DMS153 (cell line): ENCODE data around the gene NBL1.

Experiments used
- DNase-seq: peaks from one replicate; lab custom pipeline; 2025; lab: John Stamatoyannopoulos, UW

The NBL1 gene

GRCh38 chr1:19703280-19703679 lies 59.2 kb downstream of the NBL1 start:
- DNase-seq = no peak

- DNase-seq = peak; percentile 38
These were observed 60.4 kb downstream of the NBL1 start for GRCh38 chr1:19704247-19705113.

GRCh38 chr1:19705464-19705863 lies 61.4 kb downstream of the NBL1 start:
- DNase-seq = no peak

- DNase-seq = no peak
These were observed 62.0 kb downstream of the NBL1 start for GRCh38 chr1:19706136-19706535.
